H1 (cell line): Measurements from ENCODE around the gene GARIN3. TPM values are rescaled to one million over a fixed set of nuclear protein-coding genes. Genes with fewer than 3 reads are reported as not detected.

Source experiments
- CTCF ChIA-PET: fragments of 300-600 bp; sonication (Branson Sonifier 250); formaldehyde crosslinking; loops from one replicate; lab custom pipeline; 2021; ENCODE audit not compliant: partially characterized antibody; lab: Charles Lee
- POLR2A ChIA-PET: fragments of 300-600 bp; sonication (Branson Sonifier 250); formaldehyde crosslinking; loops from one replicate; lab custom pipeline; 2021; ENCODE audit warnings: inconsistent platforms; ENCODE audit not compliant: partially characterized antibody; lab: Charles Lee
- DNase-seq, 2 experiments: peaks; one replicate each; pipeline versions ENCODE4 v3.0.0 to v3.0.0-alpha.2; 2010 to 2022; ENCODE audit warnings: low spot score in 2 of 2, low read depth in 1 of 2, mixed read lengths in 1 of 2
- FAIRE-seq: peaks from 2 replicates; lab custom pipeline; 2011; peaks lifted over from hg19 to GRCh38; lab: Jason Lieb, UNC
- H2AFZ ChIP-seq: 2 replicates; pipeline ENCODE4 v1.8.1; 2012; ENCODE audit warnings: low read length, inconsistent platforms
- H2AK5ac ChIP-seq: 2 replicates; pipeline ENCODE4 v1.6.1; 2013; ENCODE audit warnings: low read depth, low read length
- H2BK120ac ChIP-seq: replicated peaks from 2 replicates; pipeline ENCODE3; 2013; ENCODE audit warnings: low read depth, low read length, inconsistent platforms
- H2BK12ac ChIP-seq: 2 replicates; pipeline ENCODE4 v1.6.1; 2013; ENCODE audit warnings: low read depth, low read length
- H2BK15ac ChIP-seq: 2 replicates; pipeline ENCODE4 v1.6.1; 2013; ENCODE audit warnings: low read length
- H2BK20ac ChIP-seq: 2 replicates; pipeline ENCODE4 v1.6.1; 2013; ENCODE audit warnings: low read length
- H2BK5ac ChIP-seq: 2 replicates; pipeline ENCODE4 v1.6.1; 2013; ENCODE audit warnings: low read depth, low read length
- H3K14ac ChIP-seq: 2 replicates; pipeline ENCODE4 v1.6.1; 2013; ENCODE audit warnings: inconsistent platforms; ENCODE audit not compliant: insufficient read length
- H3K18ac ChIP-seq: 2 replicates; pipeline ENCODE4 v1.6.1; 2013; ENCODE audit warnings: low read length; ENCODE audit errors: extremely low read depth
- H3K23ac ChIP-seq: 2 replicates; pipeline ENCODE4 v1.6.1; 2013; ENCODE audit warnings: inconsistent platforms; ENCODE audit not compliant: insufficient read length
- H3K23me2 ChIP-seq: 2 replicates; pipeline ENCODE4 v1.6.1; 2013; ENCODE audit warnings: low read depth, low read length
- H3K27ac ChIP-seq: 2 replicates; pipeline ENCODE4 v1.6.1; 2011; ENCODE audit warnings: low read depth, low read length, inconsistent platforms
- H3K27me3 ChIP-seq, 4 experiments: replicated peaks in 1 of 4; 1 replicate in 1 of 4; 2 replicates in 3 of 4; pipeline versions ENCODE4 v1.6.1 to v1.8.1; 2011 to 2013; ENCODE audit warnings: low read length in 3 of 4, mild to moderate bottlenecking in 3 of 4, inconsistent platforms in 2 of 4, mixed read lengths in 2 of 4, moderate library complexity in 1 of 4; ENCODE audit not compliant: control insufficient read depth in 3 of 4, insufficient read depth in 3 of 4; ENCODE audit errors: extremely low read depth in 1 of 4
- H3K36me3 ChIP-seq, 4 experiments: 2 replicates each; pipeline versions ENCODE4 v1.6.1 to v1.8.1; 2011 to 2013; ENCODE audit warnings: mild to moderate bottlenecking in 4 of 4, low read length in 3 of 4, moderate library complexity in 2 of 4, control low read depth in 1 of 4, inconsistent platforms in 1 of 4; ENCODE audit not compliant: insufficient read depth in 4 of 4, control insufficient read depth in 2 of 4
- H3K4ac ChIP-seq: replicated peaks from 2 replicates; pipeline ENCODE3; 2013; ENCODE audit warnings: low read length, low read depth, mixed read lengths, inconsistent platforms; ENCODE audit not compliant: insufficient read length
- H3K4me1 ChIP-seq, 4 experiments: replicated peaks in 1 of 4; 1 replicate in 1 of 4; 2 replicates in 3 of 4; pipeline versions ENCODE4 v1.6.1 to v1.8.1; 2011 to 2013; ENCODE audit warnings: low read length in 3 of 4, inconsistent platforms in 2 of 4, mixed read lengths in 1 of 4; ENCODE audit not compliant: insufficient read depth in 4 of 4, control insufficient read depth in 3 of 4
- H3K4me2 ChIP-seq, 2 experiments: 2 replicates each; pipeline versions ENCODE4 v1.6.1 to v1.8.1; 2011 to 2013; ENCODE audit warnings: low read depth in 2 of 2, low read length in 2 of 2, control low read depth in 1 of 2, inconsistent platforms in 1 of 2, mild to moderate bottlenecking in 1 of 2; ENCODE audit not compliant: insufficient read depth in 1 of 2
- H3K4me3 ChIP-seq, 4 experiments: fragments of 200-600, 300-600 bp in 1 of 4; sonication (generic), shearing (Covaris generic), sonication (Bioruptor Twin) in 1 of 4; 2 replicates each; pipeline versions ENCODE4 v1.5.1 to v1.8.1; 2011 to 2016; ENCODE audit warnings: low read length in 4 of 4, low read depth in 3 of 4, control low read depth in 2 of 4, inconsistent platforms in 2 of 4, mild to moderate bottlenecking in 2 of 4, mixed read lengths in 1 of 4, moderate library complexity in 1 of 4; ENCODE audit not compliant: insufficient read depth in 2 of 4; ENCODE audit errors: extremely low read depth in 1 of 4
- H3K56ac ChIP-seq: replicated peaks from 2 replicates; pipeline ENCODE3; 2013; ENCODE audit warnings: low read depth, mild to moderate bottlenecking, mixed read lengths, low read length, inconsistent platforms; ENCODE audit not compliant: insufficient read length
- H3K79me1 ChIP-seq: 2 replicates; pipeline ENCODE4 v1.6.1; 2013; ENCODE audit warnings: low read depth, low read length, control low read depth
- H3K79me2 ChIP-seq, 2 experiments: 2 replicates each; pipeline versions ENCODE4 v1.6.1 to v1.8.1; 2012 to 2013; ENCODE audit warnings: low read length in 2 of 2, mild to moderate bottlenecking in 2 of 2, inconsistent platforms in 1 of 2; ENCODE audit not compliant: insufficient read depth in 2 of 2, control insufficient read depth in 1 of 2
- H3K9ac ChIP-seq, 4 experiments: replicated peaks in 1 of 4; 1 replicate in 1 of 4; 2 replicates in 3 of 4; pipeline versions ENCODE4 v1.6.1 to v1.8.1; 2011 to 2013; ENCODE audit warnings: low read depth in 3 of 4, low read length in 3 of 4, control low read depth in 2 of 4, mild to moderate bottlenecking in 2 of 4, moderate library complexity in 2 of 4, inconsistent platforms in 1 of 4; ENCODE audit errors: extremely low read depth in 1 of 4
- H3K9me3 ChIP-seq, 2 experiments: 2 replicates each; pipeline versions ENCODE4 v1.6.1 to v1.8.1; 2012 to 2013; ENCODE audit warnings: mild to moderate bottlenecking in 2 of 2, moderate library complexity in 2 of 2, control low read depth in 1 of 2, inconsistent platforms in 1 of 2, low read depth in 1 of 2, low read length in 1 of 2, mixed read lengths in 1 of 2; ENCODE audit not compliant: insufficient read depth in 2 of 2
- H4K20me1 ChIP-seq, 2 experiments: replicated peaks in 1 of 2; 2 replicates each; pipeline versions ENCODE3 to v1.8.1; 2011 to 2013; ENCODE audit warnings: inconsistent platforms in 2 of 2, low read length in 2 of 2, mild to moderate bottlenecking in 1 of 2; ENCODE audit not compliant: insufficient read depth in 2 of 2, control insufficient read depth in 1 of 2
- H4K5ac ChIP-seq: 2 replicates; pipeline ENCODE4 v1.6.1; 2013; ENCODE audit warnings: low read length, low read depth, mixed read lengths, inconsistent platforms; ENCODE audit not compliant: insufficient read length
- H4K8ac ChIP-seq: 2 replicates; pipeline ENCODE4 v1.8.0; 2013; ENCODE audit warnings: mild to moderate bottlenecking, moderate library complexity, low read length, inconsistent platforms; ENCODE audit not compliant: insufficient read depth; ENCODE audit errors: extremely low read depth
- H4K91ac ChIP-seq: replicated peaks from 2 replicates; pipeline ENCODE3; 2013; ENCODE audit warnings: low read length, mixed read lengths, inconsistent platforms; ENCODE audit not compliant: insufficient read length
- CHD2 ChIP-seq: IDR thresholded peaks from 2 replicates; pipeline ENCODE4 v1.6.1; 2012; ENCODE audit warnings: low read length, improper control_type of control experiment
- GTF2F1 ChIP-seq: IDR thresholded peaks from 2 replicates; pipeline ENCODE4 v1.6.1; 2012; ENCODE audit warnings: low read depth, low read length, improper control_type of control experiment, borderline replicate concordance
- HDAC2 ChIP-seq, 2 experiments: fragments of 300-600 bp in 1 of 2; sonication (generic) in 1 of 2; IDR thresholded peaks; 2 replicates each; pipeline ENCODE4 v1.6.1; 2011 to 2012; ENCODE audit warnings: low read depth in 2 of 2, low read length in 2 of 2, mild to moderate bottlenecking in 2 of 2, moderate library complexity in 2 of 2, borderline replicate concordance in 1 of 2, inconsistent platforms in 1 of 2
- NANOG ChIP-seq: IDR thresholded peaks from 2 replicates; pipeline ENCODE4 v1.6.1; 2011; ENCODE audit warnings: low read length, low read depth, mild to moderate bottlenecking, inconsistent platforms; ENCODE audit not compliant: insufficient read depth, poor library complexity, severe bottlenecking
- SP4 ChIP-seq: IDR thresholded peaks from 2 replicates; pipeline ENCODE4 v1.6.1; 2012; ENCODE audit warnings: low read length, inconsistent platforms
- TEAD4 ChIP-seq: IDR thresholded peaks from 2 replicates; pipeline ENCODE4 v1.6.1; 2012; ENCODE audit warnings: low read depth, low read length, inconsistent platforms, mixed read lengths
- WGBS, 2 experiments: shearing (Covaris generic) in 1 of 2; methylation state at CpG; one replicate each; pipeline versions ENCODE4 v1.1.6 to v1.1.7; 2013 to 2015; ENCODE audit warnings: low lambda C conversion rate in 2 of 2, mixed read lengths in 2 of 2, inconsistent platforms in 1 of 2, low coverage in 1 of 2, missing lambda C conversion rate in 1 of 2; ENCODE audit not compliant: insufficient replicate concordance in 2 of 2, insufficient coverage in 1 of 2, insufficient read length in 1 of 2; ENCODE audit errors: extremely low coverage in 1 of 2, missing lambda C conversion rate in 1 of 2; 5-methylcytosine and 5-hydroxymethylcytosine counted together
- polyA plus RNA-seq, 7 experiments: library from polyadenylated mRNA; depleted of rRNA in 3 of 7; stranded (reverse) in 5 of 7; unstranded in 2 of 7; fragments of >200 nt in 5 of 7; fragments of 200-250 nt in 2 of 7; gene quantifications; 1 replicate in 5 of 7; 2 replicates in 1 of 7; 4 replicates in 1 of 7; pipeline versions ENCODE4 v1.2.1 to v1.2.3, GENCODE V29; 2011 to 2013; ENCODE audit warnings: missing spikeins in 2 of 7, mixed read lengths in 2 of 7
- total RNA-seq: library from RNA; stranded (reverse); fragmentation: NEBNext Ultra II Directional; extraction: Animal tissue kit (Norgen Biotek cat#: 25700); gene quantifications from 2 replicates; pipeline ENCODE4 v1.2.1, GENCODE V29; 2021

GARIN3 gene
- total and polyA plus RNA-seq, 2 of the 8 experiments (the other 6 are each of a cell fraction or from before 2014, with no cell fraction given), result not detected

- no peaks in the 10 kb centered on the region for H4K20me1 ChIP-seq
- H3K18ac ChIP-seq, result no peak overlapping the region
- no peak overlapping the region for H4K5ac ChIP-seq
- no peaks in the 10 kb centered on the region for H3K9me3 ChIP-seq
- CTCF ChIA-PET, result no interaction called here
- H3K79me2 ChIP-seq, result no peaks in the 10 kb centered on the region
- no peak overlapping the region for H2BK120ac ChIP-seq
- WGBS, 2 experiments, result 90% methylated on average over 4 of the region's 5 CpGs; no CpG with 5 or more reads in 1 of the 2 experiments
- no peak overlapping the region for H3K4ac ChIP-seq
- POLR2A ChIA-PET, result no interaction called here
- H3K36me3 ChIP-seq, result no peaks in the 10 kb centered on the region
- H3K4me3 ChIP-seq, result no peak overlapping the region
- FAIRE-seq (no peak), DNase-seq (no peak)
- no peak overlapping the region for H2AFZ ChIP-seq
- H3K79me1 ChIP-seq, result no peaks in the 10 kb centered on the region
- no peak overlapping the region for H2BK15ac ChIP-seq
- no peak overlapping the region for H3K4me2 ChIP-seq
- no peak overlapping the region for H3K23ac ChIP-seq
- no peak overlapping the region for H2BK5ac ChIP-seq
- TF ChIP-seq NANOG (no peak), HDAC2 (IDR thresholded peaks at IDR 0.05; ENCODE audit: borderline replicate concordance in 1 of 2, low read depth in 2 of 2, low read length in 2 of 2) (no peak), CHD2 (no peak), SP4 (no peak), TEAD4 (no peak), GTF2F1 (no peak)
- H4K91ac ChIP-seq, result no peak overlapping the region
- H3K27me3 ChIP-seq, result no peaks in the 10 kb centered on the region
- H4K8ac ChIP-seq, result no peak overlapping the region
- H2BK12ac ChIP-seq, result no peak overlapping the region
- H3K27ac ChIP-seq, result no peak overlapping the region
- no peaks in the 10 kb centered on the region for H3K23me2 ChIP-seq
- no peak overlapping the region for H3K14ac ChIP-seq
- no peaks in the 10 kb centered on the region for H3K4me1 ChIP-seq
- H3K9ac ChIP-seq, result no peak overlapping the region
- H2BK20ac ChIP-seq, result no peak overlapping the region
- H2AK5ac ChIP-seq, result no peak overlapping the region
- H3K56ac ChIP-seq, result no peak overlapping the region
Measured at GRCh38 chr5:157198277-157198986, 32.4 kb upstream of the GARIN3 start.
